Fibroblast of villous mesenchyme (primary cell): ENCODE results near the gene DDX3X. TPM values are rescaled to one million over a fixed set of nuclear protein-coding genes. Genes with fewer than 3 reads are reported as not detected.

Source experiments
- DNase-seq: peaks from one replicate; pipeline ENCODE4 v3.0.0-alpha.2; 2010; ENCODE audit warnings: low read depth
- H3K4me3 ChIP-seq: 2 replicates; pipeline ENCODE4 v1.5.1; 2011; ENCODE audit warnings: low read depth, mild to moderate bottlenecking, low read length
- total RNA-seq: library from RNA; depleted of rRNA; stranded (reverse); fragments of >200 nt; gene quantifications from 2 replicates; pipeline ENCODE4 v1.2.3, GENCODE V29; 2012
- TF ChIP-seq, protein P1 (sequence below): IDR thresholded peaks from 2 replicates; pipeline ENCODE4 v1.5.1; 2012; ENCODE audit warnings: low read depth, mild to moderate bottlenecking, low read length; ENCODE audit not compliant: insufficient read depth

The DDX3X gene
- total RNA-seq, 1 donor: 270 TPM

- DNase-seq: no peak
- H3K4me3 ChIP-seq: no peak overlapping the region
- TF ChIP-seq, protein P1, sequence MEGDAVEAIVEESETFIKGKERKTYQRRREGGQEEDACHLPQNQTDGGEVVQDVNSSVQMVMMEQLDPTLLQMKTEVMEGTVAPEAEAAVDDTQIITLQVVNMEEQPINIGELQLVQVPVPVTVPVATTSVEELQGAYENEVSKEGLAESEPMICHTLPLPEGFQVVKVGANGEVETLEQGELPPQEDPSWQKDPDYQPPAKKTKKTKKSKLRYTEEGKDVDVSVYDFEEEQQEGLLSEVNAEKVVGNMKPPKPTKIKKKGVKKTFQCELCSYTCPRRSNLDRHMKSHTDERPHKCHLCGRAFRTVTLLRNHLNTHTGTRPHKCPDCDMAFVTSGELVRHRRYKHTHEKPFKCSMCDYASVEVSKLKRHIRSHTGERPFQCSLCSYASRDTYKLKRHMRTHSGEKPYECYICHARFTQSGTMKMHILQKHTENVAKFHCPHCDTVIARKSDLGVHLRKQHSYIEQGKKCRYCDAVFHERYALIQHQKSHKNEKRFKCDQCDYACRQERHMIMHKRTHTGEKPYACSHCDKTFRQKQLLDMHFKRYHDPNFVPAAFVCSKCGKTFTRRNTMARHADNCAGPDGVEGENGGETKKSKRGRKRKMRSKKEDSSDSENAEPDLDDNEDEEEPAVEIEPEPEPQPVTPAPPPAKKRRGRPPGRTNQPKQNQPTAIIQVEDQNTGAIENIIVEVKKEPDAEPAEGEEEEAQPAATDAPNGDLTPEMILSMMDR: no peak
Observed at GRCh38 chrX:41301438-41301824, 32.5 kb upstream of the DDX3X start.

DNA sequence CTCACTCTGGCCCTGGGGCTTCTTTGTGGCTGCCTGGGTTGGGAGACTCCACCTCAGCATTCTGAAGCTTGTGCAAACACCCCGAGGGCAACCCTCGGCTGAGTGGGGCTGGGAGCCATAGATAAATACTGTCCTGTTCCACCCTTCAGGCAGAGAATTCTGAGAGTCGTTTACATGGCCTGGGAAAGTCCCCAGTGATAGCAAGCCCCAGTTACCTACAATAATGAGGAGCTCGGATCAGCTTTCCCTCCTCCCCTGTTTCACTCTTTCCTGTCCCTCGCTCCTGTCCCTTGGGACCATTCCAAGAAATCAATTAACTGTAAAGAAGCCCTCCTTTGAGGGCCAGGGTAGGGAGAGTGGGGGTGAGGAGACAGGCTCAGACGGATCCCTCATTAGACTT is 31.6 kb upstream of the DDX3X start:
- DNase-seq: no peak
- TF ChIP-seq, protein P1: no peak
- H3K4me3 ChIP-seq: no peak overlapping the region

- TF ChIP-seq, protein P1: no peak
- no peak overlapping the region for H3K4me3 ChIP-seq
- no peak for DNase-seq
Observed at GRCh38 chrX:41303013-41303412, 30.9 kb upstream of the DDX3X start.

GRCh38 chrX:41304178-41304577 is 29.8 kb upstream of the DDX3X start:
- no peak for DNase-seq
- TF ChIP-seq, protein P1: no peak

DNA sequence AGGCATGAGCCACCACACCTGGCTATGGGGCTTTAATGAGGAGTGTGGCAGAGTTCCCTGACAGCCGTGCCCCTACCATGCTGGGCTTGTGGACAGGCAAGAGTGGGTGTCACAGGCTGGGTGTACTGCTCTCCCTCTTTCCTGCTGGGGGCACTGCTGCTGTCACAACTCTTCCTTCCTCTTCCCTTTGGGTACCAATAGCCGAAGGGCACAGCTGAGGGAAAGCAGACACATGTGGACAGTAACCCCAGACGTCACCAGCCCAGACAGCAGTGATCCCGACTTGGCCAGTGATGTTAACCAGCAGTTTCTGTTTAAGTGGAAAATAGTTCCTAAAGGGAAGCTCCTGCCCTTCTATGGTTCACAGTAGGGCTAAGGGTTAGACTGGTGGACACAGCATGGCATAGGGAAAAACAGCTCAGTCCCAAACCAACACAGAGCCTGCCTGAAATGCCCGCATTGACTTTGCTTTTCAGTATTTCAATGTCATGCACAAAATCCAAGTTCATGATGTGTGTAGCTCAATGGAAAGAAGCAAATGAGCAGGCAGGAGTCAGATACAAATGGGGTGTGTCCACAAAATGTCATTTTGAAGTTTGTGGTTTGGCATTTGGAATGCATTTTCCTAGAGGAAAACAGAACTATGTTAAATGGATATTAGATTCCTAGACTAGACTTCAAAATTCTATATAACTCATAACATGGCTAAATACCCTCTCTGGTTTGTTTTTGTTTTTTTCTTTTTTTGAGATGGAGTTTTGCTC is 24.9 kb upstream of the DDX3X start:
- H3K4me3 ChIP-seq: no peak overlapping the region
- TF ChIP-seq, protein P1: no peak
- peak; percentile 39 for DNase-seq

More at GRCh38 chrX:41304178-41304577, 29.8 kb upstream of the DDX3X start:
- no peak overlapping the region for H3K4me3 ChIP-seq

GRCh38 chrX:41312786-41313185 is 21.2 kb upstream of the DDX3X start:
- TF ChIP-seq, protein P1: no peak
- DNase-seq: no peak
- H3K4me3 ChIP-seq: no peak overlapping the region

DNA sequence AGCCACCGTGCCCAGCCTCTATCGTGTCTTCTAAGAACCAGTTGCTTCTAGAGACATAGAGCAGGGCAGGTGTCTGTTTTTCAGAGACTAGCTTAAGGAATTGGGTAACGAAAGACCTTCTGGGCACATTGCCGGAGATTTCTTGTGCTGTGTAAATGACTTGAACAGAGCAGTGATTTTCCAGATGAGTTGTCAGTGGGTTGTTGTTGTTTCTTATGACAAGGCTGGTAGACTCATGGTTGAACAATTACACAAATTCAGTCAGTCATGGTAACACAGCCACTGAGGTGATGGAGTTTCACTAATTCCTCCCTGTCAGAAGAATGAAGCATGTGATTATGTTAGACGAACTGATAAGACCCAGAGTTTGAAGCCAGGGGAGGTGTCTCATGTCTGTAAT is 20.5 kb upstream of the DDX3X start:
- H3K4me3 ChIP-seq: no peak overlapping the region
- DNase-seq: peak; percentile 85
- TF ChIP-seq, protein P1: no peak
